AG04449 (cell line): ENCODE data around the gene PXDC1.

Experiments used
- CTCF ChIA-PET: fragments of 350-600 bp; formaldehyde crosslinking; extraction: SDS; loops from one replicate; lab custom pipeline; 2021; ENCODE audit warnings: antibody characterized with exemption; lab: Yijun Ruan, JAX
- POLR2A ChIA-PET: fragments of 400-600, 350-600 bp; formaldehyde crosslinking; extraction: SDS; loops from one replicate; lab custom pipeline; 2020; ENCODE audit warnings: antibody characterized with exemption, inconsistent platforms; lab: Yijun Ruan, JAX
- DNase-seq: peaks from one replicate; pipeline ENCODE4 v3.0.0-alpha.2; 2010; ENCODE audit warnings: low read depth, low spot score
- H3K4me3 ChIP-seq: 2 replicates; pipeline ENCODE4 v1.5.1; 2011; ENCODE audit warnings: low read depth, mild to moderate bottlenecking, control low read depth, low read length
- CTCF ChIP-seq: IDR thresholded peaks from one replicate; pipeline ENCODE4 v1.5.1; 2011; ENCODE audit warnings: mild to moderate bottlenecking, moderate library complexity, low read length, control low read depth, inconsistent platforms; ENCODE audit not compliant: insufficient read depth; ENCODE audit errors: missing control alignments

Gene PXDC1

GRCh38 chr6:3778701-3779573 is 27.4 kb upstream of the PXDC1 start:
- H3K4me3 ChIP-seq, result no peak overlapping the region
- ChIA-PET POLR2A (no interaction called here), CTCF (interaction anchor here (1.0 kb wide), 1 partner anchor 36 kb away, joined by 4 read pairs; no protein-coding TSS in a partner anchor)
- TF ChIP-seq CTCF, result no peak
- DNase-seq, result no peak

- H3K4me3 ChIP-seq, result no peak overlapping the region
- POLR2A ChIA-PET, result no interaction called here
- TF ChIP-seq CTCF, result no peak
- no peak for DNase-seq
- CTCF ChIA-PET, result no interaction called here
Measured at GRCh38 chr6:3777730-3778461, 26.4 kb upstream of the PXDC1 start.

- DNase-seq, result no peak
- no peak for TF ChIP-seq CTCF
- ChIA-PET POLR2A (no interaction called here), CTCF (no interaction called here)
- H3K4me3 ChIP-seq, result no peak overlapping the region
Measured at GRCh38 chr6:3776881-3777507, 25.5 kb upstream of the PXDC1 start.

DNA sequence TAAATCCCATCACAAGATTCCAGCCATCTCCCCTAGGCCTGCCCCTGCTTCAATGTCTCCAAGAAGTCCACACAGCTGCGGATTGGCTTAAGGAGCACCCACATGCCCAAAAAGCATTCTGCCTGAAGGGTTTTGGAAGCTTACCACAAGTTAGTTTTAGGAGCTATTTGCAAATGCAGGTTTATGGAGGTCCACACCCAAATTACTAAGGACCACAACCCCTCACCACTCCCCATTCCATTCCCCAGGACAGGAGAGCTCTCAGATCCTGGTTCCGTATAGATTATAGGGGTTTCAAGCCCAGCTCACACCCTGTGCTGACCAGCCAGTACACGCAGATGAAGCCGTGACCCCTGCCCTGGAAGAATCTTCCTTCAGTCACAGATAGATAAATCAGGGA is 24.3 kb upstream of the PXDC1 start:
- no peak for DNase-seq
- no peak overlapping the region for H3K4me3 ChIP-seq
- ChIA-PET POLR2A (no interaction called here), CTCF (interaction anchor here (1.1 kb wide), 1 partner anchor 32 kb away, joined by 4 read pairs; no protein-coding TSS in a partner anchor)
- TF ChIP-seq CTCF, result no peak

DNA sequence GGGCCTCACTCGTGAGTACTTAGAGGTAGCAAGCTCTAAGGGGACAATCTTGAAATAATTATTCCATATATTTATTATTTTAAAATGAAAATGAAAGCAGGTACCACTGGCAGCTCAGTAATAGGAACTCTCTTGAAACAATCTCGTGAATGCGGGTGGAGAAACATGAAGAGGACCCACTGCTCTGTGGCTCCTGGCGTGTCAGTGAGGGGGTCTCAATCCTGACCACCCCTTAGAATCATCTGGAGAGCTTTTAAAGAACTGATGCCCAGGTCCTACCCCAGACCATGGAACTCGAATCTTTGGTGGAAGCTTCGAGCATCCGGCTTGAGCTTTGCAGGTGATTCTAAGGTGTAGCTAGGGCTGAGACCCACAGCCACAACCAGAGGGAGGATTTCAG is 23.9 kb upstream of the PXDC1 start:
- H3K4me3 ChIP-seq, result no peak overlapping the region
- ChIA-PET CTCF (interaction anchor here (1.1 kb wide), 1 partner anchor 33 kb away, joined by 4 read pairs; no protein-coding TSS in a partner anchor), POLR2A (interaction anchor here (0.7 kb wide), 1 partner anchor 649 kb away, joined by 3 read pairs; no protein-coding TSS in a partner anchor)
- DNase-seq, result no peak
- no peak for TF ChIP-seq CTCF
